SJCRH30 (cell line): ENCODE measurements around the gene TRDN. TPM values are rescaled to one million over a fixed set of nuclear protein-coding genes. Genes with fewer than 3 reads are reported as not detected.

Source experiments
- DNase-seq, 2 experiments: peaks; one replicate each; pipeline ENCODE4 v3.0.0-alpha.2; 2015 to 2020
- H3K27ac ChIP-seq: fragments of 250-450 bp; sonication (Bioruptor Pico); 2 replicates; pipeline ENCODE4 v1.5.1; 2020; ENCODE audit warnings: mild to moderate bottlenecking, moderate library complexity
- H3K27me3 ChIP-seq: fragments of 250-450 bp; sonication (Bioruptor Pico); 2 replicates; pipeline ENCODE4 v1.5.1; 2020; ENCODE audit warnings: mild to moderate bottlenecking, moderate library complexity
- H3K36me3 ChIP-seq: fragments of 250-450 bp; sonication (Bioruptor Pico); 2 replicates; pipeline ENCODE4 v1.5.1; 2020; ENCODE audit warnings: mild to moderate bottlenecking, moderate library complexity
- H3K4me1 ChIP-seq: fragments of 250-450 bp; sonication (Bioruptor Pico); 2 replicates; pipeline ENCODE4 v1.5.1; 2020; ENCODE audit warnings: mild to moderate bottlenecking, moderate library complexity
- H3K4me3 ChIP-seq: fragments of 250-450 bp; sonication (Bioruptor Pico); 2 replicates; pipeline ENCODE4 v1.5.1; 2020; ENCODE audit warnings: mild to moderate bottlenecking, moderate library complexity
- H3K9me3 ChIP-seq: fragments of 250-450 bp; sonication (Bioruptor Pico); replicated peaks from 2 replicates; pipeline ENCODE4 v1.5.1; 2020; ENCODE audit warnings: mild to moderate bottlenecking, moderate library complexity
- total RNA-seq: library from RNA; depleted of rRNA; stranded (reverse); fragments of >200 nt; shearing (Covaris generic); gene quantifications from 2 replicates; pipeline ENCODE4 v1.2.3, GENCODE V29; 2014

The TRDN gene
- total RNA-seq, 1 experiment from 2014 or later: 0.02 TPM

GRCh38 chr6:123648020-123648580, 11.3 kb upstream of the TRDN start:
- Histone ChIP-seq H3K4me3 (no peak overlapping the region), H3K27ac (no peak overlapping the region), H3K27me3 (no peaks in the 10 kb centered on the region), H3K36me3 (no peaks in the 10 kb centered on the region), H3K9me3 (no peaks in the 10 kb centered on the region), H3K4me1 (no peaks in the 10 kb centered on the region)
- DNase-seq: no peak

- H3K36me3 ChIP-seq: no peaks in the 10 kb centered on the region
- no peaks in the 10 kb centered on the region for H3K27me3 ChIP-seq
- no peaks in the 10 kb centered on the region for H3K9me3 ChIP-seq
- H3K4me1 ChIP-seq: no peaks in the 10 kb centered on the region
- DNase-seq: no peak
- H3K4me3 ChIP-seq: no peak overlapping the region
- no peak overlapping the region for H3K27ac ChIP-seq
Observed at GRCh38 chr6:123641497-123641896, 4.7 kb upstream of the TRDN start.

- DNase-seq: no peak
- Histone ChIP-seq H3K36me3 (no peaks in the 10 kb centered on the region), H3K27ac (no peak overlapping the region), H3K4me1 (no peaks in the 10 kb centered on the region), H3K27me3 (no peaks in the 10 kb centered on the region), H3K9me3 (no peaks in the 10 kb centered on the region), H3K4me3 (no peak overlapping the region)
Observed at GRCh38 chr6:123640567-123641187, 3.9 kb upstream of the TRDN start.

- no peak overlapping the region for H3K4me3 ChIP-seq
- no peaks in the 10 kb centered on the region for H3K36me3 ChIP-seq
- no peaks in the 10 kb centered on the region for H3K4me1 ChIP-seq
- DNase-seq: no peak
- no peaks in the 10 kb centered on the region for H3K9me3 ChIP-seq
- no peaks in the 10 kb centered on the region for H3K27me3 ChIP-seq
- no peak overlapping the region for H3K27ac ChIP-seq
Observed at GRCh38 chr6:123638865-123639264, 2.1 kb upstream of the TRDN start.

- DNase-seq: no peak
- Histone ChIP-seq H3K27me3 (no peaks in the 10 kb centered on the region), H3K9me3 (no peaks in the 10 kb centered on the region), H3K36me3 (no peaks in the 10 kb centered on the region), H3K4me1 (no peaks in the 10 kb centered on the region), H3K4me3 (no peak overlapping the region), H3K27ac (no peak overlapping the region)
Observed at GRCh38 chr6:123636282-123636681, 468 bp downstream of the TRDN start.

- Histone ChIP-seq H3K27ac (no peak overlapping the region), H3K36me3 (no peaks in the 10 kb centered on the region), H3K27me3 (no peaks in the 10 kb centered on the region), H3K4me3 (no peak overlapping the region), H3K4me1 (no peaks in the 10 kb centered on the region), H3K9me3 (no peaks in the 10 kb centered on the region)
- no peak for DNase-seq
Observed at GRCh38 chr6:123635567-123635966, 1.2 kb downstream of the TRDN start.

GRCh38 chr6:123635144-123635543, 1.6 kb downstream of the TRDN start:
- Histone ChIP-seq H3K27ac (no peak overlapping the region), H3K27me3 (no peaks in the 10 kb centered on the region), H3K4me1 (no peaks in the 10 kb centered on the region), H3K4me3 (no peak overlapping the region), H3K9me3 (no peaks in the 10 kb centered on the region), H3K36me3 (no peaks in the 10 kb centered on the region)
- no peak for DNase-seq

GRCh38 chr6:123632641-123633040, 4.1 kb downstream of the TRDN start:
- H3K27ac ChIP-seq: no peak overlapping the region
- no peaks in the 10 kb centered on the region for H3K4me1 ChIP-seq
- no peaks in the 10 kb centered on the region for H3K27me3 ChIP-seq
- H3K36me3 ChIP-seq: no peaks in the 10 kb centered on the region
- H3K4me3 ChIP-seq: no peak overlapping the region
- DNase-seq: no peak
- H3K9me3 ChIP-seq: no peaks in the 10 kb centered on the region

- no peaks in the 10 kb centered on the region for H3K36me3 ChIP-seq
- H3K27me3 ChIP-seq: no peaks in the 10 kb centered on the region
- no peak overlapping the region for H3K27ac ChIP-seq
- DNase-seq: no peak
- H3K4me3 ChIP-seq: no peak overlapping the region
- H3K9me3 ChIP-seq: no peaks in the 10 kb centered on the region
- no peaks in the 10 kb centered on the region for H3K4me1 ChIP-seq
Observed at GRCh38 chr6:123629258-123629941, 7.3 kb downstream of the TRDN start.

- Histone ChIP-seq H3K27ac (no peak overlapping the region), H3K9me3 (no peaks in the 10 kb centered on the region), H3K36me3 (no peaks in the 10 kb centered on the region), H3K27me3 (no peaks in the 10 kb centered on the region), H3K4me1 (no peaks in the 10 kb centered on the region), H3K4me3 (no peak overlapping the region)
- no peak for DNase-seq
Observed at GRCh38 chr6:123625696-123626095, 11.1 kb downstream of the TRDN start.

GRCh38 chr6:123622780-123623179, 14.0 kb downstream of the TRDN start:
- H3K27me3 ChIP-seq: no peaks in the 10 kb centered on the region
- no peak for DNase-seq
- H3K4me3 ChIP-seq: no peak overlapping the region
- no peaks in the 10 kb centered on the region for H3K9me3 ChIP-seq
- no peaks in the 10 kb centered on the region for H3K36me3 ChIP-seq
- no peak overlapping the region for H3K27ac ChIP-seq
- no peaks in the 10 kb centered on the region for H3K4me1 ChIP-seq

GRCh38 chr6:123619156-123619555, 17.6 kb downstream of the TRDN start:
- no peaks in the 10 kb centered on the region for H3K27me3 ChIP-seq
- no peaks in the 10 kb centered on the region for H3K9me3 ChIP-seq
- H3K4me1 ChIP-seq: no peaks in the 10 kb centered on the region
- no peak overlapping the region for H3K4me3 ChIP-seq
- no peaks in the 10 kb centered on the region for H3K36me3 ChIP-seq
- H3K27ac ChIP-seq: no peak overlapping the region
- DNase-seq: no peak

GRCh38 chr6:123616942-123617341, 19.8 kb downstream of the TRDN start:
- no peak for DNase-seq
- no peaks in the 10 kb centered on the region for H3K27me3 ChIP-seq
- no peaks in the 10 kb centered on the region for H3K4me1 ChIP-seq
- no peaks in the 10 kb centered on the region for H3K36me3 ChIP-seq
- H3K9me3 ChIP-seq: no peaks in the 10 kb centered on the region
- no peak overlapping the region for H3K27ac ChIP-seq
- no peak overlapping the region for H3K4me3 ChIP-seq

- H3K27me3 ChIP-seq: no peaks in the 10 kb centered on the region
- DNase-seq: no peak
- no peaks in the 10 kb centered on the region for H3K4me1 ChIP-seq
- H3K36me3 ChIP-seq: no peaks in the 10 kb centered on the region
- H3K9me3 ChIP-seq: no peaks in the 10 kb centered on the region
- H3K27ac ChIP-seq: no peak overlapping the region
- H3K4me3 ChIP-seq: no peak overlapping the region
Observed at GRCh38 chr6:123616016-123616415, 20.7 kb downstream of the TRDN start.

- no peak for DNase-seq
- Histone ChIP-seq H3K36me3 (no peaks in the 10 kb centered on the region), H3K4me1 (no peaks in the 10 kb centered on the region), H3K27ac (no peak overlapping the region), H3K9me3 (no peaks in the 10 kb centered on the region), H3K4me3 (no peak overlapping the region), H3K27me3 (no peaks in the 10 kb centered on the region)
Observed at GRCh38 chr6:123610779-123611178, 26.0 kb downstream of the TRDN start.

- H3K27ac ChIP-seq: no peak overlapping the region
- H3K4me1 ChIP-seq: no peaks in the 10 kb centered on the region
- no peak overlapping the region for H3K4me3 ChIP-seq
- H3K27me3 ChIP-seq: no peaks in the 10 kb centered on the region
- no peaks in the 10 kb centered on the region for H3K36me3 ChIP-seq
- H3K9me3 ChIP-seq: no peaks in the 10 kb centered on the region
- DNase-seq: no peak
Observed at GRCh38 chr6:123604067-123604466, 32.7 kb downstream of the TRDN start.
